ENCODE measurements around the gene ABLIM2. TPM values are rescaled to one million over a fixed set of nuclear protein-coding genes. Genes with fewer than 3 reads are reported as not detected.

ABLIM2 gene
- total and polyA plus RNA-seq, 4 donors: 12.2 to 60.4 (median 43.1) TPM

DNA sequence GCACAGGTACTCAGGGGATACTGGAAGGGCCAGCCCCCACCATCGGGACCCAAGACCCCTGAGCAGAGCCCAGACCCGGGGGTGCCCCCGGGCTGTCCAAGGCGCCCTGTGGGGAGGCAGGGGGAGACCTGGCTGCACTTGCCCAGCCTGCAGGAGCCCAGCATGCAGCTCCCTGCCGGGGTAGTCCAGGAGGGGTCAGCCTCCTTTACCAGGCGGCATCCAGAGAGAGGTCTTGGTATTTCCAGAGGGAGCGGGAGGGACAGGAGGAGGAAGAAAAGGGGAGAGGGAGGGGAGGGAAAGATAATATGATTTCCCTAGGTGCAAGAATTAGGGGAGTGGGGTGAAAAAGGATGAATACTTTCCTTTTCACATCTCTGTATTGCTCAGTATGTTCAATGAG is 97.5 kb downstream of the ABLIM2 start:
- 55% methylated on average over 6 of the region's 7 CpGs for WGBS (ENCODE audit: insufficient coverage)
- H3K27me3 ChIP-seq (ENCODE audit: control insufficient read depth, insufficient read depth, low read length): no peaks in the 10 kb centered on the region
- DNase-seq (ENCODE audit: low read depth in 4 of 6, low spot score in 6 of 6): no peak
- H3K9me3 ChIP-seq (ENCODE audit: control insufficient read depth, insufficient read depth, low read length): peaks cover 5% of the 10 kb centered on the region
- peaks cover 32% of the 10 kb centered on the region for H3K36me3 ChIP-seq (ENCODE audit: control insufficient read depth, insufficient read depth, low read length)
- H3K4me3 ChIP-seq (ENCODE audit: low read depth, low read length): no peak overlapping the region
- peaks cover 11% of the 10 kb centered on the region for H3K4me1 ChIP-seq (ENCODE audit: control insufficient read depth, insufficient read depth, low read length)
- H3K27ac ChIP-seq (ENCODE audit: low read depth, low read length): no peak overlapping the region

- Histone ChIP-seq H3K27me3 (ENCODE audit: control insufficient read depth, insufficient read depth, low read length) (no peaks in the 10 kb centered on the region), H3K4me1 (ENCODE audit: control insufficient read depth, insufficient read depth, low read length) (peaks cover 11% of the 10 kb centered on the region), H3K27ac (ENCODE audit: low read depth, low read length) (no peak overlapping the region), H3K36me3 (ENCODE audit: control insufficient read depth, insufficient read depth, low read length) (peaks cover 32% of the 10 kb centered on the region), H3K9me3 (ENCODE audit: control insufficient read depth, insufficient read depth, low read length) (peaks cover 5% of the 10 kb centered on the region), H3K4me3 (ENCODE audit: low read depth, low read length) (no peak overlapping the region)
- WGBS (ENCODE audit: insufficient coverage): 93% methylated on average over 17 of the region's 18 CpGs
- no peak for DNase-seq (ENCODE audit: low read depth in 4 of 6, low spot score in 6 of 6)
These were observed 98.0 kb downstream of the ABLIM2 start for GRCh38 chr4:8060632-8061031.

DNA sequence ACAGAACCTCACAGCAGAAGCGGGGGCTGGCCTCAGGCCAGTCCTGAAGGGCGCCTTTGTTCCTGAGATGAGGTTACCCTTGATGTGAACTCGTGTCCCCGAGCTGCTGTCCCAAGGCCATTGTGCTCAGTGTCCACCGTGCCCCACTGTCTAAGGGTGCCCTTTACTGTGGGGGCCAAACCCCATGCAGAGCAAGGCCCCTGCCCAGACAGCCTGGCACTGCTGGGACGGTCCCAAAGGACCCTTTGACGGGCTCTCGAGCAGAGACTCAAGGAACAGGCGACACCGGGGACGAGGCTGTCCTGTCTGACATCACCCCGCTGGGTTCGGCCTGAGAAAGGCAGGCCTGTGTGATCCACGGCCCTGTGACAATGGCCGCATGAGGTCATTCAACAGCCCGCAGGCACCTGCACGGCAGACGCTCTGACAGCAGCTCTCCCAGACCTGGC is 100.6 kb downstream of the ABLIM2 start:
- no peaks in the 10 kb centered on the region for H3K9me3 ChIP-seq (ENCODE audit: control insufficient read depth, insufficient read depth, low read length)
- 69% methylated on average over 18 of the region's 18 CpGs for WGBS (ENCODE audit: insufficient coverage)
- H3K4me1 ChIP-seq (ENCODE audit: control insufficient read depth, insufficient read depth, low read length): peaks cover 22% of the 10 kb centered on the region
- no peak for DNase-seq (ENCODE audit: low read depth in 4 of 6, low spot score in 6 of 6)
- peaks cover 45% of the 10 kb centered on the region for H3K36me3 ChIP-seq (ENCODE audit: control insufficient read depth, insufficient read depth, low read length)
- peaks cover 2% of the 10 kb centered on the region for H3K27me3 ChIP-seq (ENCODE audit: control insufficient read depth, insufficient read depth, low read length)
- H3K4me3 ChIP-seq (ENCODE audit: low read depth, low read length): no peak overlapping the region
- no peak overlapping the region for H3K27ac ChIP-seq (ENCODE audit: low read depth, low read length)

- H3K27ac ChIP-seq (ENCODE audit: low read depth, low read length): no peak overlapping the region
- no peak for DNase-seq (ENCODE audit: low read depth in 4 of 6, low spot score in 6 of 6)
- peaks cover 2% of the 10 kb centered on the region for H3K27me3 ChIP-seq (ENCODE audit: control insufficient read depth, insufficient read depth, low read length)
- H3K4me1 ChIP-seq (ENCODE audit: control insufficient read depth, insufficient read depth, low read length): peaks cover 49% of the 10 kb centered on the region
- peaks cover 48% of the 10 kb centered on the region for H3K36me3 ChIP-seq (ENCODE audit: control insufficient read depth, insufficient read depth, low read length)
- no peak overlapping the region for H3K4me3 ChIP-seq (ENCODE audit: low read depth, low read length)
- WGBS (ENCODE audit: insufficient coverage): 100% methylated on average over 4 of the region's 6 CpGs
- H3K9me3 ChIP-seq (ENCODE audit: control insufficient read depth, insufficient read depth, low read length): no peaks in the 10 kb centered on the region
These were observed 103.4 kb downstream of the ABLIM2 start for GRCh38 chr4:8055206-8055605.

DNA sequence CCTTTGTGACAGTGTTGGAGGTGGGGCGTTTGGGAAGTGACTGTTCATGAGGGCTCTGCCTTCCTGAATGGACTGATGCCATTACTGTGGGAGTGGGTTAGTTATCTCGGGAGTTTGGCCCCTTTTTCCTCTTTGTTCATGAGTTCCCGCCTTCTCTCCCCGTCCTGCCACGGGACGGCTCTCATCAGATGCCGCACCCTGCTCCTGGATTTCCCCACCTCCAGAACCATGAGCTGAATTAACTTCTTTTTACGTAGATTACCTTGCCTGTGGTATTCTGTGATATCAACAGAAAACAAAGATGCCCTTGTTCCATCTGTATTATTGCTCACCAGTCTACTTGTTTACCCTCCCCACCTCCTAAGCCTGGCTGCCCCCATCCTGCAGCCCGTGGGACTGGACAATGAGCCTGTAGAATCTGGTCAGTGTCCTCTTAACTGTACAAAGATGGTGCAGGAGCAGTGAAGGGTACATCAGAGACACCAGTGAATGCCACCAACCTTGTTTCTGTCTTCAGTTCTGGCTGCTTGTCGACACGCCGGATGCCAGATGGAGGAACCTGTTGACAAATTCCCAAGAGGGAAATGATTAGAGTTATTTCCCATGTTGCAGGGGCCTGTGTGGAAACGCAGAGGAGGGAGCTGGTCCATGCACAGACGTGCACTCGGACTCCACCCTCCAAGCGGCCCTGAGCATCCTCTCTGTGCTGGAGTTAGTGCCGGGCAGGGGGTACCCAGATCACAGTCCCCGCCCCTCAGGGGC is 104.7 kb downstream of the ABLIM2 start:
- Histone ChIP-seq H3K36me3 (ENCODE audit: control insufficient read depth, insufficient read depth, low read length) (peaks cover 51% of the 10 kb centered on the region), H3K4me1 (ENCODE audit: control insufficient read depth, insufficient read depth, low read length) (peaks cover 52% of the 10 kb centered on the region), H3K9me3 (ENCODE audit: control insufficient read depth, insufficient read depth, low read length) (no peaks in the 10 kb centered on the region), H3K27ac (ENCODE audit: low read depth, low read length) (no peak overlapping the region), H3K4me3 (ENCODE audit: low read depth, low read length) (no peak overlapping the region), H3K27me3 (ENCODE audit: control insufficient read depth, insufficient read depth, low read length) (peaks cover 2% of the 10 kb centered on the region)
- peak in 1 of 6 donors; percentile 78 for DNase-seq (ENCODE audit: low read depth in 4 of 6, low spot score in 6 of 6)
- WGBS (ENCODE audit: insufficient coverage): 81% methylated on average over 18 of the region's 18 CpGs

GRCh38 chr4:8052160-8052691 is 106.4 kb downstream of the ABLIM2 start:
- no peaks in the 10 kb centered on the region for H3K9me3 ChIP-seq (ENCODE audit: control insufficient read depth, insufficient read depth, low read length)
- H3K36me3 ChIP-seq (ENCODE audit: control insufficient read depth, insufficient read depth, low read length): peaks cover 45% of the 10 kb centered on the region
- no peak overlapping the region for H3K27ac ChIP-seq (ENCODE audit: low read depth, low read length)
- H3K27me3 ChIP-seq (ENCODE audit: control insufficient read depth, insufficient read depth, low read length): peaks cover 4% of the 10 kb centered on the region
- H3K4me1 ChIP-seq (ENCODE audit: control insufficient read depth, insufficient read depth, low read length): peaks cover 51% of the 10 kb centered on the region
- DNase-seq (ENCODE audit: low read depth in 4 of 6, low spot score in 6 of 6): no peak
- WGBS (ENCODE audit: insufficient coverage): 66% methylated on average over 9 of the region's 9 CpGs
- H3K4me3 ChIP-seq (ENCODE audit: low read depth, low read length): no peak overlapping the region

- 73% methylated on average over 6 of the region's 7 CpGs for WGBS (ENCODE audit: insufficient coverage)
- peaks cover 51% of the 10 kb centered on the region for H3K4me1 ChIP-seq (ENCODE audit: control insufficient read depth, insufficient read depth, low read length)
- no peaks in the 10 kb centered on the region for H3K9me3 ChIP-seq (ENCODE audit: control insufficient read depth, insufficient read depth, low read length)
- peaks cover 4% of the 10 kb centered on the region for H3K27me3 ChIP-seq (ENCODE audit: control insufficient read depth, insufficient read depth, low read length)
- H3K27ac ChIP-seq (ENCODE audit: low read depth, low read length): no peak overlapping the region
- no peak for DNase-seq (ENCODE audit: low read depth in 4 of 6, low spot score in 6 of 6)
- no peak overlapping the region for H3K4me3 ChIP-seq (ENCODE audit: low read depth, low read length)
- peaks cover 50% of the 10 kb centered on the region for H3K36me3 ChIP-seq (ENCODE audit: control insufficient read depth, insufficient read depth, low read length)
These were observed 107.0 kb downstream of the ABLIM2 start for GRCh38 chr4:8051644-8052043.

GRCh38 chr4:8050555-8051206 is 107.9 kb downstream of the ABLIM2 start:
- H3K27ac ChIP-seq (ENCODE audit: low read depth, low read length): peak overlapping the region; percentile 57
- H3K36me3 ChIP-seq (ENCODE audit: control insufficient read depth, insufficient read depth, low read length): peaks cover 56% of the 10 kb centered on the region
- H3K27me3 ChIP-seq (ENCODE audit: control insufficient read depth, insufficient read depth, low read length): peaks cover 4% of the 10 kb centered on the region
- H3K9me3 ChIP-seq (ENCODE audit: control insufficient read depth, insufficient read depth, low read length): no peaks in the 10 kb centered on the region
- 15% methylated on average over 22 of the region's 28 CpGs for WGBS (ENCODE audit: insufficient coverage)
- DNase-seq (ENCODE audit: low read depth in 4 of 6, low spot score in 6 of 6): peak; percentile 54 to 93 (median 74)
- peaks cover 51% of the 10 kb centered on the region for H3K4me1 ChIP-seq (ENCODE audit: control insufficient read depth, insufficient read depth, low read length)
- H3K4me3 ChIP-seq (ENCODE audit: low read depth, low read length): no peak overlapping the region

- H3K4me3 ChIP-seq (ENCODE audit: low read depth, low read length): no peak overlapping the region
- H3K4me1 ChIP-seq (ENCODE audit: control insufficient read depth, insufficient read depth, low read length): peaks cover 51% of the 10 kb centered on the region
- 71% methylated on average over 4 of the region's 4 CpGs for WGBS (ENCODE audit: insufficient coverage)
- DNase-seq (ENCODE audit: low read depth in 4 of 6, low spot score in 6 of 6): no peak
- no peaks in the 10 kb centered on the region for H3K9me3 ChIP-seq (ENCODE audit: control insufficient read depth, insufficient read depth, low read length)
- peaks cover 53% of the 10 kb centered on the region for H3K36me3 ChIP-seq (ENCODE audit: control insufficient read depth, insufficient read depth, low read length)
- H3K27me3 ChIP-seq (ENCODE audit: control insufficient read depth, insufficient read depth, low read length): peaks cover 5% of the 10 kb centered on the region
- H3K27ac ChIP-seq (ENCODE audit: low read depth, low read length): peak overlapping the region; percentile 25
These were observed 108.4 kb downstream of the ABLIM2 start for GRCh38 chr4:8050180-8050554.

Measured in spinal cord (tissue), 10 donors.